B cell (primary cell): Measurements from ENCODE around the gene ABCD3. TPM values are rescaled to one million over a fixed set of nuclear protein-coding genes. Genes with fewer than 3 reads are reported as not detected.

Experiments used
- ATAC-seq: fragments of 200-7000 bp; cut with Tn5 transposase; one replicate; pipeline ENCODE4 v1.10.0; 2021; ENCODE audit warnings: low read depth, mild to moderate bottlenecking, moderate number of reproducible peaks, moderate library complexity
- CTCF ChIA-PET: fragments of 350-600 bp; sonication (Branson Sonifier 250); formaldehyde crosslinking; loops from one replicate; lab custom pipeline; 2021; ENCODE audit warnings: antibody characterized with exemption, inconsistent platforms; lab: Charles Lee
- POLR2A ChIA-PET: fragments of 350-600 bp; sonication (Branson Sonifier 250); formaldehyde crosslinking; loops from one replicate; lab custom pipeline; 2021; ENCODE audit warnings: antibody characterized with exemption; lab: Charles Lee
- DNase-seq: peaks from one replicate; pipeline ENCODE4 v3.0.0; 2013
- H2AFZ ChIP-seq: 2 replicates; pipeline ENCODE4 v1.6.1; 2012; ENCODE audit warnings: mild to moderate bottlenecking, low read depth, low read length; ENCODE audit not compliant: insufficient read depth, poor library complexity, severe bottlenecking
- H3K27ac ChIP-seq, 2 donors: 1 replicate in 1 of 2; 2 replicates in 1 of 2; pipeline ENCODE4 v1.5.1; 2012 to 2013; ENCODE audit warnings: low read length in 2 of 2, mild to moderate bottlenecking in 2 of 2, moderate library complexity in 1 of 2
- H3K27me3 ChIP-seq, 4 experiments: fragments of 200-600 bp in 1 of 4; sonication (generic) in 1 of 4; replicated peaks in 1 of 4; 1 replicate in 2 of 4; 2 replicates in 2 of 4; pipeline versions ENCODE4 v1.6.1 to v1.7.0; 2013 to 2016; ENCODE audit warnings: low read length in 3 of 4, mild to moderate bottlenecking in 2 of 4, mixed read lengths in 1 of 4, moderate library complexity in 1 of 4; ENCODE audit not compliant: insufficient read depth in 4 of 4, control insufficient read depth in 3 of 4; ENCODE audit errors: control extremely low read depth in 1 of 4
- H3K36me3 ChIP-seq, 2 experiments: replicated peaks in 1 of 2; 1 replicate in 1 of 2; 2 replicates in 1 of 2; pipeline versions ENCODE4 v1.6.1 to v1.7.1; 2013; ENCODE audit warnings: low read length in 1 of 2; ENCODE audit not compliant: insufficient read depth in 2 of 2, control insufficient read depth in 1 of 2; ENCODE audit errors: control extremely low read depth in 1 of 2, extremely low read depth in 1 of 2
- H3K4me1 ChIP-seq, 2 donors: fragments of 200-600 bp in 1 of 2; sonication (generic) in 1 of 2; 1 replicate in 1 of 2; 2 replicates in 1 of 2; pipeline versions ENCODE4 v1.5.1 to v1.6.1; 2013 to 2017; ENCODE audit warnings: low read length in 2 of 2; ENCODE audit not compliant: control insufficient read depth in 2 of 2, insufficient read depth in 2 of 2
- H3K4me2 ChIP-seq: replicated peaks from 2 replicates; pipeline ENCODE3; 2012; ENCODE audit warnings: mild to moderate bottlenecking, low read depth, low read length; ENCODE audit not compliant: poor library complexity, severe bottlenecking
- H3K4me3 ChIP-seq, 5 experiments: fragments of 200-600 bp in 1 of 5; sonication (generic) in 1 of 5; 1 replicate in 3 of 5; 2 replicates in 2 of 5; pipeline versions ENCODE4 v1.5.1 to v1.7.0; 2011 to 2016; ENCODE audit warnings: low read length in 4 of 5, mild to moderate bottlenecking in 4 of 5, low read depth in 2 of 5, control low read depth in 1 of 5, moderate library complexity in 1 of 5; ENCODE audit not compliant: insufficient read depth in 1 of 5; ENCODE audit errors: control extremely low read depth in 1 of 5, extremely low read depth in 1 of 5
- H3K79me2 ChIP-seq: fragments of 200-600 bp; sonication (generic); one replicate; pipeline ENCODE4 v1.6.0; 2016; ENCODE audit warnings: low read length; ENCODE audit not compliant: control insufficient read depth, insufficient read depth
- H3K9ac ChIP-seq: fragments of 200-600 bp; sonication (generic); 2 replicates; pipeline ENCODE4 v1.6.1; 2017; ENCODE audit warnings: mild to moderate bottlenecking, low read length, moderate library complexity
- H3K9me3 ChIP-seq, 3 donors: one replicate each; pipeline versions ENCODE4 v1.6.1 to v1.7.1; 2013; ENCODE audit warnings: low read length in 2 of 3; ENCODE audit not compliant: control insufficient read depth in 2 of 3, insufficient read depth in 1 of 3; ENCODE audit errors: control extremely low read depth in 1 of 3
- H4K20me1 ChIP-seq: 2 replicates; pipeline ENCODE4 v1.6.0; 2012; ENCODE audit warnings: mild to moderate bottlenecking, low read length; ENCODE audit not compliant: insufficient read depth, control insufficient read depth, poor library complexity, severe bottlenecking
- H3K27ac Mint-ChIP-seq: one replicate; pipeline ENCODE4 v1.8.0; 2021; ENCODE audit warnings: mixed read lengths
- H3K27me3 Mint-ChIP-seq: one replicate; pipeline ENCODE4 v1.8.0; 2021; ENCODE audit warnings: mixed read lengths
- H3K4me1 Mint-ChIP-seq: one replicate; pipeline ENCODE4 v1.8.0; 2021; ENCODE audit warnings: mixed read lengths
- H3K4me3 Mint-ChIP-seq: one replicate; pipeline ENCODE4 v1.8.0; 2021; ENCODE audit warnings: mixed read lengths
- H3K9me3 Mint-ChIP-seq: one replicate; pipeline ENCODE4 v1.8.0; 2022; ENCODE audit warnings: mixed read lengths; ENCODE audit not compliant: insufficient read depth
- CTCF ChIP-seq: fragments of 200-600 bp; IDR thresholded peaks from one replicate; pipeline ENCODE4 v1.8.0; 2022; ENCODE audit warnings: antibody characterized with exemption, mild to moderate bottlenecking
- EZH2 ChIP-seq: IDR thresholded peaks from 2 replicates; pipeline ENCODE4 v1.6.1; 2012; ENCODE audit warnings: borderline replicate concordance, low read depth, mild to moderate bottlenecking, moderate library complexity, low read length; ENCODE audit not compliant: insufficient read depth, poor library complexity, severe bottlenecking
- WGBS: methylation state at CpG from one replicate; pipeline ENCODE4 v1.1.5; 2013; ENCODE audit warnings: missing lambda C conversion rate; ENCODE audit not compliant: insufficient coverage; 5-methylcytosine and 5-hydroxymethylcytosine counted together
- intact Hi-C: fragments of 100-400 bp; cut with micrococcal nuclease; formaldehyde crosslinking; loops from one replicate; pipeline ENCODE4 v1.10.0; 2022
- polyA plus RNA-seq: library from polyadenylated mRNA; depleted of rRNA; stranded (reverse); fragments of >200 nt; gene quantifications from 2 replicates; pipeline ENCODE4 v1.2.3, GENCODE V29; 2012
- total RNA-seq, 2 donors: library from RNA; stranded (reverse); fragments of 120-200 nt in 1 of 2; gene quantifications; 1 replicate in 1 of 2; 2 replicates in 1 of 2; pipeline versions ENCODE4 v1.2.3 to v1.2.4, GENCODE V29; 2013 to 2022

Gene ABCD3
- total and polyA plus RNA-seq, 2 donors (not counting 1 experiment from before 2014, with no cell fraction given), result 4.0 to 19.4 TPM

DNA sequence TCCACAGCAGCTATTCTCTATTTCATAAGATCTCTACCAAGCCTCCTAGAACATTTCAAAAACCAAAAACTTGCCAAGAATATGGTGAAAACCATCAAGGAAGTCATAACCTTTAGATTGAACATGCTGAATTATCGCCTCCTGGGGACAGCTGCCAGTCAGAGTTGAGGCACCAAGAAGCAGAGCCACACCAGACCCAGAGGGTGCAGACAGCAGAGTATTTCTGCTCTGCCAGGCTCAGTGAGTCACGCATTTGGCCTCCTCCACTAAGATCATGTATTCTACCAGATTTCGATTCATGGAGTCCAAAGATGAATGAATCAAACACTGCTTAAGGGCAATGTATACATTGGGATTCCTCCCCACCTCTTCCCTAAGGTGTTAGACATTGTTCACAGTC, 121.3 kb downstream of the ABCD3 start:
- no peaks in the 10 kb centered on the region for H3K9me3 Mint-ChIP-seq
- H3K79me2 ChIP-seq, result no peaks in the 10 kb centered on the region

More for the DNA sequence above, 121.3 kb downstream of the ABCD3 start:
- Histone ChIP-seq H3K27me3 (peaks cover 0 to 35% (median 19%) of the 10 kb centered on the region in 4 experiments), H3K4me1 (peaks cover 17% of the 10 kb centered on the region in 2 donors), H3K9me3 (peaks cover 0 to 14% (median 0%) of the 10 kb centered on the region in 3 donors), H3K36me3 (no peaks in the 10 kb centered on the region), H3K4me2 (no peak overlapping the region), H3K4me3 (no peak overlapping the region), H2AFZ (no peak overlapping the region), H3K9ac (no peak overlapping the region), H3K27ac (no peak overlapping the region), H4K20me1 (no peaks in the 10 kb centered on the region)
- 94% methylated on average over 2 of the region's 3 CpGs for WGBS
- ATAC-seq (no peak), DNase-seq (no peak)
- H3K4me1 Mint-ChIP-seq, result peaks cover 16% of the 10 kb centered on the region
- H3K27me3 Mint-ChIP-seq, result peaks cover 54% of the 10 kb centered on the region
- TF ChIP-seq CTCF, result no peak
- TF ChIP-seq EZH2, result no peak
- H3K27ac Mint-ChIP-seq, result no peak overlapping the region
- peak overlapping the region; percentile 1 for H3K4me3 Mint-ChIP-seq
- ChIA-PET POLR2A (no interaction called here), CTCF (interaction anchor here (1.4 kb wide), 1 partner anchor 58 kb away, joined by 3 read pairs; no protein-coding TSS in a partner anchor)
- intact Hi-C loops, result no loop called here
